Measurements from ENCODE around the gene TRIM16.

DNA sequence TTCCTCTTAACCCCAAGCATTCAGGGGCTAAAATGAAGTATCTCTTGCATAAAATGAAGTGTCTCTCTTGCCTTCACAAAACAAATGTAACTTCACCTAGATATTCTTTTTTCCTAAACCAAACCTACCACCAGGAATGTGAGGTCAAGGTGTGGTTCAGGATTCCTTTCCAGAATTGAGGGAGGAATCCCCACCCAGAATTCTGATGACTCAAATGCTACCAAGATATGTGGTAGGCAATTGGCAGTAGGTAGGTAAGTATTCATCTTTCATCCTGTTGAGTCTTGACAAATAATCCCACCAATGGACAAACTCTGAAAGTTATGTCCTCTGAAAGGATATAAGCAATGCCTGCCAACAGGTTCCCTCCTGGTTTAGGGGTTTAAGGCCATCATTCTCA is 26.2 kb downstream of the TRIM16 start:
- no peak for TF ChIP-seq EP300 (IDR thresholded peaks at IDR 0.05)
- TF ChIP-seq, protein P1, sequence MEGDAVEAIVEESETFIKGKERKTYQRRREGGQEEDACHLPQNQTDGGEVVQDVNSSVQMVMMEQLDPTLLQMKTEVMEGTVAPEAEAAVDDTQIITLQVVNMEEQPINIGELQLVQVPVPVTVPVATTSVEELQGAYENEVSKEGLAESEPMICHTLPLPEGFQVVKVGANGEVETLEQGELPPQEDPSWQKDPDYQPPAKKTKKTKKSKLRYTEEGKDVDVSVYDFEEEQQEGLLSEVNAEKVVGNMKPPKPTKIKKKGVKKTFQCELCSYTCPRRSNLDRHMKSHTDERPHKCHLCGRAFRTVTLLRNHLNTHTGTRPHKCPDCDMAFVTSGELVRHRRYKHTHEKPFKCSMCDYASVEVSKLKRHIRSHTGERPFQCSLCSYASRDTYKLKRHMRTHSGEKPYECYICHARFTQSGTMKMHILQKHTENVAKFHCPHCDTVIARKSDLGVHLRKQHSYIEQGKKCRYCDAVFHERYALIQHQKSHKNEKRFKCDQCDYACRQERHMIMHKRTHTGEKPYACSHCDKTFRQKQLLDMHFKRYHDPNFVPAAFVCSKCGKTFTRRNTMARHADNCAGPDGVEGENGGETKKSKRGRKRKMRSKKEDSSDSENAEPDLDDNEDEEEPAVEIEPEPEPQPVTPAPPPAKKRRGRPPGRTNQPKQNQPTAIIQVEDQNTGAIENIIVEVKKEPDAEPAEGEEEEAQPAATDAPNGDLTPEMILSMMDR (IDR thresholded peaks at IDR 0.05): no peak
- no peak for TF ChIP-seq POLR2A (IDR thresholded peaks at IDR 0.05)

All from tibial nerve (tissue), 4 donors.